ENCODE results near the gene MTAP. TPM values are rescaled to one million over a fixed set of nuclear protein-coding genes. Genes with fewer than 3 reads are reported as not detected.

The MTAP gene
- total RNA-seq, 3 donors from 2014 or later = 20.8 to 40.2 (median 29.5) TPM

DNA sequence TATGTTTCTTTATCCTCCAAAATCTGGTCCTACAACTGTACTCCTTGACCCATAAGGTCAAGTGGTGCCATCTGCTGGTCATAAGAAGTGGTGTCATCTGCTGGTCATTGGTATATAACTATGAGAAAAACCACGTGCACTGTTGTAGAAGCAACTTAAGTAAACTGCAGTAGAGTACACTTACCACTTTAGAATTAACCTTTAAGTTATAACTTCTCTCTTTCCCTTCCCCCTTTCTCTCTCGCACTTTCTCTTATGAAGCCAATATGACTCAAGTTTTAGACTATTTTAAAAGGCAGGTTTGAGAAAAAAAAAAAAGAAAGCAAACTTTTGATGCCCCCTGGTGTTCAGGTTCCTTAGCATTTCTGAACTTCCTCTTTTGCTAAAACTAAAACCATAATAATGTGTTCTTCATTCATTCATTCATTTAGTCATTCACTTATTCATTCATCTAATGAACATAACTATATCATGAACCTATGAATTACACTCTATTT is 12.8 kb upstream of the MTAP start:
- Histone ChIP-seq H3K9me3 (no peaks in the 10 kb centered on the region), H3K27me3 (no peaks in the 10 kb centered on the region), H3K4me3 (peak overlapping the region in 2 of 3 donors; percentile 27 to 48), H3K4me1 (no peaks in the 10 kb centered on the region), H3K36me3 (no peaks in the 10 kb centered on the region), H3K27ac (no peak overlapping the region)
- TF ChIP-seq, protein P1, sequence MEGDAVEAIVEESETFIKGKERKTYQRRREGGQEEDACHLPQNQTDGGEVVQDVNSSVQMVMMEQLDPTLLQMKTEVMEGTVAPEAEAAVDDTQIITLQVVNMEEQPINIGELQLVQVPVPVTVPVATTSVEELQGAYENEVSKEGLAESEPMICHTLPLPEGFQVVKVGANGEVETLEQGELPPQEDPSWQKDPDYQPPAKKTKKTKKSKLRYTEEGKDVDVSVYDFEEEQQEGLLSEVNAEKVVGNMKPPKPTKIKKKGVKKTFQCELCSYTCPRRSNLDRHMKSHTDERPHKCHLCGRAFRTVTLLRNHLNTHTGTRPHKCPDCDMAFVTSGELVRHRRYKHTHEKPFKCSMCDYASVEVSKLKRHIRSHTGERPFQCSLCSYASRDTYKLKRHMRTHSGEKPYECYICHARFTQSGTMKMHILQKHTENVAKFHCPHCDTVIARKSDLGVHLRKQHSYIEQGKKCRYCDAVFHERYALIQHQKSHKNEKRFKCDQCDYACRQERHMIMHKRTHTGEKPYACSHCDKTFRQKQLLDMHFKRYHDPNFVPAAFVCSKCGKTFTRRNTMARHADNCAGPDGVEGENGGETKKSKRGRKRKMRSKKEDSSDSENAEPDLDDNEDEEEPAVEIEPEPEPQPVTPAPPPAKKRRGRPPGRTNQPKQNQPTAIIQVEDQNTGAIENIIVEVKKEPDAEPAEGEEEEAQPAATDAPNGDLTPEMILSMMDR (IDR thresholded peaks at IDR 0.05) = peak; percentile 69 to 91 (median 85)
- no peak for TF ChIP-seq POLR2AphosphoS5 (IDR thresholded peaks at IDR 0.05)
- intact Hi-C loops (cut with DNase I; ENCODE audit: low total_unique reads) = no loop called here
- peak in 1 of 2 donors; percentile 70 for DNase-seq (ENCODE audit: low spot score in 2 of 2)

DNA sequence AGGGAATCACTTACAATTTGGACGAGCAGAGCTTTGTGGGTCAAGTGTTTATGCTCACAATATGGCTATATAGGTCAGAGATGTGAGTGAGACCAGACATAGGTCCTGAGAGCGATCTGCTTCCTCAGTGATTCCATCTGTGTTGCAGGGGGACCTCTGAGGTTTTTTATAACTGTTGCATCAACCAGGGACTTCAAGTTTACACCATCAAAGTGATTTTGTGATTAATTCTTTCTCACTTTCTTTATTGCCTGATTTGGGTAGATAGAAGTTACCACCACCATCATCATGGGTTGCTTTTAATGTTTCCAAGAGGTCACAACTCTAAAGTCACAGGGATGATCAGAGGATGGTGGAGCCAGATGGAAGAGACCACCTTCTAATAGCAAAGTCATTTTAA is 7.0 kb upstream of the MTAP start:
- H3K4me1 ChIP-seq = no peaks in the 10 kb centered on the region
- H3K4me3 ChIP-seq = no peak overlapping the region
- no peaks in the 10 kb centered on the region for H3K36me3 ChIP-seq
- no peaks in the 10 kb centered on the region for H3K9me3 ChIP-seq
- no peak overlapping the region for H3K27ac ChIP-seq
- intact Hi-C loops (cut with DNase I; ENCODE audit: low total_unique reads) = no loop called here
- no peak for DNase-seq (ENCODE audit: low spot score in 2 of 2)
- TF ChIP-seq POLR2A (IDR thresholded peaks at IDR 0.05) (no peak), POLR2AphosphoS5 (IDR thresholded peaks at IDR 0.05) (no peak)
- TF ChIP-seq, protein P1 (IDR thresholded peaks at IDR 0.05) = no peak
- no peaks in the 10 kb centered on the region for H3K27me3 ChIP-seq

DNA sequence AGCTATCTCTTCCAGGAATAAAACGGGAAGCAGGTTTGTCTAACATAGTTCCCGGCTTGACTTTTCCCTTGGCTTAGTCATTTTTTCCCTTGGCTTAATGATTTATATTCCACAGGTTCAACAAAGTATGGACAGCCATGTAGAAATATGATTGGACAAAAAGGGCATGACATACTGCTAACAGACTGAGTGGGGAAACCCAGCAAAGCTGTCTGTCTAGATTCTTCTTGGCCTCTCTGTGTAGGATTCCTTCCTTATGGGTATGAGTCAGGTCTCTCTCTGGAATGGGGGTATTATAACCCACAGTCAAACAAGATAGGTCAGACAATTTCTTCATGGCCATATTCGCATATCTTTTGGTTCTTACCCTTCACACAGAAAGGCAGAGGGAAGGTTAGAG is 5.7 kb upstream of the MTAP start:
- TF ChIP-seq POLR2A (IDR thresholded peaks at IDR 0.05) (no peak), POLR2AphosphoS5 (IDR thresholded peaks at IDR 0.05) (no peak)
- TF ChIP-seq, protein P1 (IDR thresholded peaks at IDR 0.05) = no peak
- intact Hi-C loops (cut with DNase I; ENCODE audit: low total_unique reads) = no loop called here
- Histone ChIP-seq H3K27me3 (no peaks in the 10 kb centered on the region), H3K4me3 (no peak overlapping the region), H3K9me3 (no peaks in the 10 kb centered on the region), H3K36me3 (no peaks in the 10 kb centered on the region), H3K27ac (no peak overlapping the region), H3K4me1 (no peaks in the 10 kb centered on the region)
- no peak for DNase-seq (ENCODE audit: low spot score in 2 of 2)

DNA sequence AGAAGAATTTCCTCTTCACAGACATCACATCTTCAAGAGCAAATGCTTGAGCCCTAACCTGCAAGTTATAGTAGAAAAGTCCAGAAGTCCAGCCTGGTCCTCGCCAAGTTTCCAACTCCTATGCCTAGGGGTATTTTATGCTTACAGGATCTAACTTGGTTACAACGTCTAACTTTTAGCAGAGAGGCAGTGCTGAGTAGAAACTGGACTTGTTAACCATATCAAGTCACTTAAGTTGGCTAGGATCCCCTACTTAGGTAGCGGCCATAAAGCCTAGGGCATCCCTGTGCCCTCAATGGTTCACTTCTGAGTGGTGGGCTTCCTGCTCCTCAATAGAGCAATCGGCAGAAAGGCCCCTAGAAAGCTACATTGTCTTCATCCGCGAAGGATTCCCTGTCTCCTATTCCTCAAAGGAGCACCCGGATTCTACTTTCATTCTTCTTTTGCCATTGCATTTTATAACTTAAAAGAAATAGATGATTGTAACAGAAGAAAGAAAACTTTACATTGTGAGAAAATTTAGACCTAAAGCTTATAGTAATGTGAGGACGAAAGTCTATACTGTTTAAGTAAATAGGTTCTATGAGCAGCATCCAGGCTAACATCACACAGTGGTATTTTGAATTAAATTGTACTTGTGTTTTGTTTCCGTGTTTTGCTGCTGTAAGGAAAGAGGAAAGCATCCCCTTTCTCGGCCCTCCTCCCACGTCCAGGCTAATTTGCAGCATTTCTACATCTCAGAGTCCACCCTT is 1.3 kb upstream of the MTAP start:
- H3K27ac ChIP-seq = peak overlapping the region; percentile 97 to 98
- no peaks in the 10 kb centered on the region for H3K9me3 ChIP-seq
- H3K4me3 ChIP-seq = peak overlapping the region; percentile 76 to 93 (median 84)
- intact Hi-C loops (cut with DNase I; ENCODE audit: low total_unique reads) = loop anchor here (10.0 kb wide), 1 partner anchor 434 kb away; no protein-coding TSS in a partner anchor
- no peak for DNase-seq (ENCODE audit: low spot score in 2 of 2)
- H3K36me3 ChIP-seq = no peaks in the 10 kb centered on the region
- no peaks in the 10 kb centered on the region for H3K27me3 ChIP-seq
- no peak for TF ChIP-seq POLR2AphosphoS5 (IDR thresholded peaks at IDR 0.05)
- TF ChIP-seq POLR2A (IDR thresholded peaks at IDR 0.05) = no peak
- TF ChIP-seq, protein P1 (IDR thresholded peaks at IDR 0.05) = no peak
- peaks cover 0 to 10% of the 10 kb centered on the region in 2 donors for H3K4me1 ChIP-seq

DNA sequence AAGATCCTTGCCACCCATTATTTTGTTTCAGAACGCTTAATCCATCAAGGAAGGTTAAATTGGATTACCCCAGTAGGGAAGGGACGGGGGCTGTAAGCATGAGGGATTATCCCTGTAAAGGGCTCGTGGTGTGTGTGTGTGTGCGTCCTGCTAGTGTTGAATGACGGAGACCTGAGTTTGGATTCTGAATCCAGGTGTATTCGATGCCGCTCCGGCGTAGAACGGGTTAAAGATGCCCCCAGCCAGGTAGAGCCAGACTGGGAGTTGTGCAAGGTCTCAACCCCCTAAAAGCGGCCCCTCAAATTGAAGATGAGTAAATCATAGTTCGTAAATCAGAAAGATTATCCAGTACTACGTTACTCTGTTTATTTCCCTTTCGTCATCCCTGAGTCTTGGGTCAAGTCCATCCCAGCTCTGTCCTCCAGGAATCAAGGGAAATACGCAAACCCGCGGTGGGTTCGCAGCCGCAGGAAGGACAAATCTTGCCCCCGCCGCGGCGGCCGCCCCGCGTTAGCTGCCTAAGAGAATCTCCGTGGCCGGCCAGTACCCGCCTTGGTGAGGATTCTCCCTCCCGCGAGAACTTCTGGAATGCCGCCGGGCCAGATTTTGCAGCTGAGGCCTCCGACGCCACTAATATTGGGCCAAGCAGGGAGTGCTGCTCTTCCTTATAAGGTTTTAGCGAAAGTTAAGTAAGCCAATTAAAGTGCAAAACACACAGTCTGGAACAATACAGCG is 586 bp upstream of the MTAP start:
- Histone ChIP-seq H3K27me3 (no peaks in the 10 kb centered on the region), H3K4me3 (peak overlapping the region; percentile 76 to 93 (median 84)), H3K36me3 (no peaks in the 10 kb centered on the region), H3K9me3 (no peaks in the 10 kb centered on the region), H3K4me1 (peaks cover 0 to 10% of the 10 kb centered on the region in 2 donors), H3K27ac (peak overlapping the region; percentile 97 to 98)
- intact Hi-C loops (cut with DNase I; ENCODE audit: low total_unique reads) = loop anchor here (10.0 kb wide), 1 partner anchor 433 kb away; no protein-coding TSS in a partner anchor
- peak; percentile 87 to 89 for DNase-seq (ENCODE audit: low spot score in 2 of 2)
- TF ChIP-seq, protein P1 (IDR thresholded peaks at IDR 0.05) = no peak
- TF ChIP-seq POLR2AphosphoS5 (IDR thresholded peaks at IDR 0.05) = peak; percentile 26 to 79 (median 46)
- TF ChIP-seq POLR2A (IDR thresholded peaks at IDR 0.05) = peak; percentile 26

All from breast epithelium (tissue), 4 donors.